Measurements from ENCODE around the gene MTHFR.

MTHFR gene

DNA sequence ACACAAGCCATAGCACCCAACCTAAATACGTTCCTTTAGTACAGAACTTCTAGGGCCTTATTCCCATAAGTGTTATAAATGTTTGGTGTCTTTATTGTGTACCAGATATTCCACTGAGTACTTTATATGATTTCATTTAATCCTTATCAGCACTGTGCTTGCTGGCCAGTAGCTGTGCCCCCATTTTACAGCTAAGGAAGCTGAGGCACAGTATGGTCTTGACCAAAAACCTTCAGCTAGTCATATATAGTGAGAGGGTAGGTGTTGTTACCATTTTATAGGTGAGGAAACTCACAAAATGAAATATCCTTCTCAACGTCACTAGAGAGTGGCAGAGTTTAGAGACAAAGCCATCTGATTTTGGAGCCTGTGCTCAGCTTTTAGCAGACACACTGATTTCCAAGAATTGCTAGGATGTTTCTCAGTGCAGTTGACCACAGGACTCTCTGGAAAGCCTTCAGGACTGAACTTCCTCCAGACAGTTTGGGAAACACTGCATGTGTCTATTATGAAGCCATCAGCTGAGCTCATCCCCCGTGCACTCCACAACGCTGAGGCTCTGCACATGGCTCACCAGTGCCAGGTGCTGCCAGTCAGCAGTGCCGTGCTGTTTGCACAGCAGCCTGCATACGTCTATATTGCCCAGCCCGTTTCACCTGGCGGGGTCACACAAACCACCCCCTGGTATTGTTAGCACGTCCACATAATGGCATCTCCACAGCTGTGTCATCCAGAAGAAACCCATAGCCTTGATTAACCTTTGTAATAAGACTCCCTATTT is 26.4 kb upstream of the MTHFR start:
- no peak for TF ChIP-seq ZNF416 (tag by site-specific recombination; IDR thresholded peaks at IDR 0.05)
- no peak for TF ChIP-seq ZNF24 (tag by site-specific recombination; IDR thresholded peaks at IDR 0.05)
- no peak for TF ChIP-seq SP3 (tag by site-specific recombination; IDR thresholded peaks at IDR 0.05)
- TF ChIP-seq ZNF37A (tag by site-specific recombination; IDR thresholded peaks at IDR 0.05): no peak
- TF ChIP-seq ZNF274 (IDR thresholded peaks at IDR 0.05; ENCODE audit: low read length): no peak
- TF ChIP-seq ZNF274 (tag by site-specific recombination; IDR thresholded peaks at IDR 0.05; ENCODE audit: borderline replicate concordance): no peak
- TF ChIP-seq, protein P1, sequence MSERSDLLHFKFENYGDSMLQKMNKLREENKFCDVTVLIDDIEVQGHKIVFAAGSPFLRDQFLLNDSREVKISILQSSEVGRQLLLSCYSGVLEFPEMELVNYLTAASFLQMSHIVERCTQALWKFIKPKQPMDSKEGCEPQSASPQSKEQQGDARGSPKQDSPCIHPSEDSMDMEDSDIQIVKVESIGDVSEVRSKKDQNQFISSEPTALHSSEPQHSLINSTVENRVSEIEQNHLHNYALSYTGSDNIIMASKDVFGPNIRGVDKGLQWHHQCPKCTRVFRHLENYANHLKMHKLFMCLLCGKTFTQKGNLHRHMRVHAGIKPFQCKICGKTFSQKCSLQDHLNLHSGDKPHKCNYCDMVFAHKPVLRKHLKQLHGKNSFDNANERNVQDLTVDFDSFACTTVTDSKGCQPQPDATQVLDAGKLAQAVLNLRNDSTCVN (tag by site-specific recombination; optimal IDR thresholded peaks at IDR 0.05): no peak
- H3K4me3 ChIP-seq (ENCODE audit: low read depth, low read length): no peak overlapping the region
- no peaks in the 10 kb centered on the region for H3K9me3 ChIP-seq (ENCODE audit: control insufficient read depth, insufficient read depth, low read depth, low read length)
- CTCF ChIA-PET: interaction anchor here (0.6 to 1.3 kb wide), 4 partner anchors 10 to 72 kb away, joined by 3 to 4 read pairs (median 4); no protein-coding TSS in a partner anchor
- H3K27ac ChIP-seq (ENCODE audit: extremely low read depth, low read depth, low read length): no peak overlapping the region
- H3K4me1 ChIP-seq (ENCODE audit: control insufficient read depth, insufficient read depth, low read length): no peaks in the 10 kb centered on the region
- POLR2A ChIA-PET: interaction anchor here (1.7 kb wide), 1 partner anchor 187 kb away, joined by 7 read pairs; the partner anchor contains the start of gene MIIP
- H3K36me3 ChIP-seq (ENCODE audit: control insufficient read depth in 2 of 2, insufficient read depth in 1 of 2, low read length in 2 of 2): peaks cover 0 to 94% of the 10 kb centered on the region in 2 experiments; a peak in 2 of 3 replicates

DNA sequence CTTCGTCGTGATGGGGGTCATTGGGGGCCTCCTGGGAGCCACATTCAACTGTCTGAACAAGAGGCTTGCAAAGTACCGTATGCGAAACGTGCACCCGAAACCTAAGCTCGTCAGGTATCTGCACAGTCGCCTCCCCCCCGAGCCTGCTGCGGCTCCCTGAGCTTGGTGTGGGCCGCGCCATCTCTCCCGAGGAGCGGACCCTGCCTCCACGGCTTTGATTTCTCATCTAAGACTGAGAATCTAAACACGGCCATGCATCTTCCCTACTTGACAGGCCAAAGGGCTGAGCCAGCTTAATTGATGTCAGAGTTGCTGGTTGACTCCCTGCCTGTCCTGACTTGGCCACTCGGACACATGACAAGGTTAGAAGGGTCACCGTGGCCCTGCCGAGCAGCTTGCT is 22.7 kb upstream of the MTHFR start:
- no peak overlapping the region for H3K27ac ChIP-seq (ENCODE audit: extremely low read depth, low read depth, low read length)
- TF ChIP-seq GLI4 (tag by site-specific recombination; IDR thresholded peaks at IDR 0.05) (no peak), ZNF211 (tag by site-specific recombination; IDR thresholded peaks at IDR 0.05; ENCODE audit: low read depth) (no peak), ZSCAN16 (tag by site-specific recombination; IDR thresholded peaks at IDR 0.05) (no peak), ZNF626 (tag by site-specific recombination; IDR thresholded peaks at IDR 0.05) (no peak), PATZ1 (tag by site-specific recombination; IDR thresholded peaks at IDR 0.05) (no peak), MZF1 (tag by site-specific recombination; IDR thresholded peaks at IDR 0.05; ENCODE audit: borderline replicate concordance) (no peak), ZNF560 (tag by site-specific recombination; IDR thresholded peaks at IDR 0.05; ENCODE audit: borderline replicate concordance) (no peak), ZNF548 (tag by site-specific recombination; IDR thresholded peaks at IDR 0.05) (no peak), ZNF660 (tag by site-specific recombination; IDR thresholded peaks at IDR 0.05) (no peak), ZNF114 (tag by site-specific recombination; IDR thresholded peaks at IDR 0.05) (no peak), ZFP69B (tag by site-specific recombination; IDR thresholded peaks at IDR 0.05) (no peak), ZFP41 (tag by site-specific recombination; IDR thresholded peaks at IDR 0.05; ENCODE audit: borderline replicate concordance) (no peak), PRDM2 (tag by site-specific recombination; IDR thresholded peaks at IDR 0.05; ENCODE audit: borderline replicate concordance) (no peak)
- TF ChIP-seq, protein P2, sequence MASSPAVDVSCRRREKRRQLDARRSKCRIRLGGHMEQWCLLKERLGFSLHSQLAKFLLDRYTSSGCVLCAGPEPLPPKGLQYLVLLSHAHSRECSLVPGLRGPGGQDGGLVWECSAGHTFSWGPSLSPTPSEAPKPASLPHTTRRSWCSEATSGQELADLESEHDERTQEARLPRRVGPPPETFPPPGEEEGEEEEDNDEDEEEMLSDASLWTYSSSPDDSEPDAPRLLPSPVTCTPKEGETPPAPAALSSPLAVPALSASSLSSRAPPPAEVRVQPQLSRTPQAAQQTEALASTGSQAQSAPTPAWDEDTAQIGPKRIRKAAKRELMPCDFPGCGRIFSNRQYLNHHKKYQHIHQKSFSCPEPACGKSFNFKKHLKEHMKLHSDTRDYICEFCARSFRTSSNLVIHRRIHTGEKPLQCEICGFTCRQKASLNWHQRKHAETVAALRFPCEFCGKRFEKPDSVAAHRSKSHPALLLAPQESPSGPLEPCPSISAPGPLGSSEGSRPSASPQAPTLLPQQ (tag by site-specific recombination; IDR thresholded peaks at IDR 0.05): no peak
- no peaks in the 10 kb centered on the region for H3K9me3 ChIP-seq (ENCODE audit: control insufficient read depth, insufficient read depth, low read depth, low read length)
- ChIA-PET POLR2A (interaction anchor here (0.6 kb wide), 1 partner anchor 798 kb away, joined by 3 read pairs; no protein-coding TSS in a partner anchor), CTCF (interaction anchor here (1.3 to 1.4 kb wide), 2 partner anchors 10 to 202 kb away, joined by 4 to 6 read pairs; no protein-coding TSS in a partner anchor)
- H3K36me3 ChIP-seq (ENCODE audit: control insufficient read depth in 2 of 2, insufficient read depth in 1 of 2, low read length in 2 of 2): peaks cover 0 to 92% of the 10 kb centered on the region in 2 experiments; a peak in 2 of 3 replicates
- H3K4me1 ChIP-seq (ENCODE audit: control insufficient read depth, insufficient read depth, low read length): no peaks in the 10 kb centered on the region
- no peak overlapping the region for H3K4me3 ChIP-seq (ENCODE audit: low read depth, low read length)

Measured in HEK293 (cell line).